Fibroblast of lung (primary cell): ENCODE measurements around the gene TFEC.

Experiments used
- EZH2 ChIP-seq: IDR thresholded peaks from 2 replicates; pipeline ENCODE4 v1.5.1; 2012; ENCODE audit warnings: low read length, control low read depth, mild to moderate bottlenecking; ENCODE audit errors: missing control alignments
- TF ChIP-seq, protein P1 (sequence below), 2 donors: IDR thresholded peaks in 1 of 2; conservative IDR thresholded peaks in 1 of 2; 1 replicate in 1 of 2; 2 replicates in 1 of 2; pipeline ENCODE4 v1.5.1; 2011 to 2012; ENCODE audit warnings: low read length in 2 of 2, control low read depth in 1 of 2, inconsistent platforms in 1 of 2, low read depth in 1 of 2, mild to moderate bottlenecking in 1 of 2

DNA sequence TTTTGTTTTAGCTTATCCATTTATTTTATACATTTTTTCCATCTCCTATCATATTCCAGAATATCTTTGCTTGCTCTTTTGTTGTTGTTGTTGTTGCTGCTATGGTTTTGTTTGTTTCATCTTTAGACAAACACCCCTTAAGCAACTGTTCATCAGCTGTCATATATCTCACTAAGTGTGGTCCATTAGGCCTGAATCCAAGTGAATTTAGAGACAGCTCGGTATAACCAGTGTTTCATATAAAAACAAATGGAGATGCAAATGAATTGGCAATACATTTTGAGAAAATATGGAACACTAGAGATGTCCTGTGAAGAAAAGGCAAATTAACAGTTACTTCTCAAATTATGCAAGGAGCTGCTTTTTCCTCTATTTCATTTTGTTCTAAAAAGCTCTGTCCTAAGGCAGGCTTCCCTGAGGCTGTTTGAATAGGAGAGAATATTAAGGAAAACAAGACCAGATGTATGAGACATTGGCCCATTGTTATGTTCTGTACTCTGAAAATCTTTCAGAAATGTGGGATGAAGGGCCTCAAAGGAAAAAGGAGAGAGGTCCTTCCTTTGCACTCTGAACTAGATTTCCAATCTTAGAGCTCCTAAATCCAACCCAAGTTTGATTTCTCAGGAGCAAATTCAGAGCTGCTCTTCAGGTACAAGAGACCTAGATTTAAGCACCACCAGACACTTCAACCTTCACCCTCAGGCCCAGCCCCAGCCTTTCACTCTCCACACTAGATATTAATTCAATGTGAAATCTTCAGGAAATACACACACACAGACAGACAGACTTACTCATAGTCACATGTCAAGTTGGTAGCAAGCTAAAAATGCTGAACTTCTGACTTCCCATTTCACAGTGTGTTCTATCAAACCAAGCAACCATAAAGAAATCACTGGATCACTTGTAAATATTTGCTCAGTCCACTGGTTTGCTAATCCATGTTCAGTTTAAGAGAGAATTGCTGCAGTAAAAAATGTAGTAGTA lies 5.4 kb downstream of the TFEC start:
- TF ChIP-seq, protein P1, sequence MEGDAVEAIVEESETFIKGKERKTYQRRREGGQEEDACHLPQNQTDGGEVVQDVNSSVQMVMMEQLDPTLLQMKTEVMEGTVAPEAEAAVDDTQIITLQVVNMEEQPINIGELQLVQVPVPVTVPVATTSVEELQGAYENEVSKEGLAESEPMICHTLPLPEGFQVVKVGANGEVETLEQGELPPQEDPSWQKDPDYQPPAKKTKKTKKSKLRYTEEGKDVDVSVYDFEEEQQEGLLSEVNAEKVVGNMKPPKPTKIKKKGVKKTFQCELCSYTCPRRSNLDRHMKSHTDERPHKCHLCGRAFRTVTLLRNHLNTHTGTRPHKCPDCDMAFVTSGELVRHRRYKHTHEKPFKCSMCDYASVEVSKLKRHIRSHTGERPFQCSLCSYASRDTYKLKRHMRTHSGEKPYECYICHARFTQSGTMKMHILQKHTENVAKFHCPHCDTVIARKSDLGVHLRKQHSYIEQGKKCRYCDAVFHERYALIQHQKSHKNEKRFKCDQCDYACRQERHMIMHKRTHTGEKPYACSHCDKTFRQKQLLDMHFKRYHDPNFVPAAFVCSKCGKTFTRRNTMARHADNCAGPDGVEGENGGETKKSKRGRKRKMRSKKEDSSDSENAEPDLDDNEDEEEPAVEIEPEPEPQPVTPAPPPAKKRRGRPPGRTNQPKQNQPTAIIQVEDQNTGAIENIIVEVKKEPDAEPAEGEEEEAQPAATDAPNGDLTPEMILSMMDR (conservative IDR thresholded peaks at IDR 0.05 in 1 of 2, IDR thresholded peaks at IDR 0.05 in 1 of 2; ENCODE audit: low read depth in 1 of 2, low read length in 2 of 2) = no peak
- no peak for TF ChIP-seq EZH2
